ENCODE measurements around the gene PPP1R12B.
"Not testable (repeated sequence)": the region's sequence is repeated elsewhere in the genome, so short reads cannot be mapped to it uniquely, and the experiment has no call there.

PPP1R12B gene

DNA sequence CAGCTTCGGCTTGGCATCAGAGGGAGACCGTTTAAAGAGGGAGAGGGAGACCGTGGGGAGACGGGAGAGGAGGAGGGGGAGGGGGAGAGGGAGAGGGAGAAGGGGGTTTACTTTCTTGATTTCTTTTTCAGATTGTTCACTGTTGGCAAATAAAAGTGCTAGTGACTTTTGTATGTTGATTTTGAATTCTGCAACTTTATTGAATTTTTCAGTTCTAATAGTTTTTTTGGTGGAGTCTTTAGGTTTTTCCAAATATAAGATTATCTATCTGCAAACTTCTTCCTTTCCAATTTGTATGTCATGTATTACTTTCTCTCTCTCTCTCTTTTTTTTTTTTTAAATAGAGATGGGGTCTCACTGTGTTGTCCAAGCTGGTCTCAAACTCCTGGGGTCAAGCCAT is 104.0 kb downstream of the PPP1R12B start:
- no peak for DNase-seq (ENCODE audit: insufficient read length)
- no peak for TF ChIP-seq POLR2A (IDR thresholded peaks at IDR 0.05; ENCODE audit: low read depth, low read length)
- no peak for TF ChIP-seq TAF1 (IDR thresholded peaks at IDR 0.05; ENCODE audit: borderline replicate concordance, low read depth, low read length)
- no peak for TF ChIP-seq POLR2AphosphoS5 (IDR thresholded peaks at IDR 0.05; ENCODE audit: low read depth, low read length)
- FAIRE-seq: no peak

DNA sequence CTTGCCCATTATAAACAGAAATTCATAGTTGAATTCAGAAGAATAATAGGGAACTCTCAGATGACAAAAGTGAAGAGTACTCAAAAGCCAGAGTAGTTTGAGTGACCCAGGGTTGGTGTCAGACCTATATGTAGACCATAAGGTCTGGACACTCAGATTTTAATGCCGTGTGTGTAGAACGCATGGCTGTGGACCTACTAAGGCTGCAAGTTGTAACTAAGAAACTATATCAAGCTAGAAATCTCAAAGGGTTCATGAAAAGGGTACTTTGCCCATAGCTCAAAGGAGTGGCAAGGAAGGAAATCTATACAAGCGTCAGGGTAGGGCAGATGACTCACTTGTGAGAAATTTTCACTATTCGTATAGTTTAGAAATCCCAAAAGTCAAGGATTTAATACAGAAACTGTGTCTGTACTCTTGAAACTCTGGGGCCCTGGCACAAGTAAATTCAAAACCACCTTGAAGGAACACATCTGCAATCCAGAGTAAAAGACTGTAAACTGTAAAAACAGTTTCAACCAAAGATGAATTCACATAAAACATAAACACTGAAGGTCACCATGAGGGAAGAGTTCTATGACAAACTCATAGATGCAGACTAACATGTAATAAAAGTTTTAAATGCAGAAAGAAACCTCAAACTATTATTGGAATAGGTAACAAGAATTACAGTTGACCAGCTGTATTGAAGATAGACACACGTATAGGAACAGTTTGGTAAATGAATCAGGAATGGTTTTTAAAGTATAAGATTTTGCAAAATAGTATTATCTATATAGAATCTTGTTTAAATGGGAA is 108.1 kb downstream of the PPP1R12B start:
- not testable (repeated sequence) for FAIRE-seq; DNase-seq (ENCODE audit: insufficient read length)

DNA sequence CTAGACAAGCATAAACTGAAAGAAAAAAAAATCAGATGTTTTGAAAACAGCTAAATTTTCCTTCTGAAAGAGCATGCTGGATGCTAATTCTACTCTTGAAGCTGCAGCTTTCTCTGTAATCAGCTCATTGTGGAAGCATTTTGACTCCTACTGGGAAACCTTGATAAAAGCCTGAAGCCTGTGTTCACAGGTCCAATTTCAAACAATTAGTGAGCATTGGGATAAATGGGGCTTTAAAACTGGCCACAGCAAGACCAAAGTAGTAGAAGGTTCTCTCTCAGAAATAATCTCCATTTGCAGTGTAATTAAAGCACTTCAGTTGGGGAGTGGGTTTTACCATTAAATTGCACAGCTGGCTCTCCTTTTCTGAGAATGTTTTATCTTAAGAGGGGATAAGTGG is 110.2 kb downstream of the PPP1R12B start:
- not testable (repeated sequence) for FAIRE-seq

DNA sequence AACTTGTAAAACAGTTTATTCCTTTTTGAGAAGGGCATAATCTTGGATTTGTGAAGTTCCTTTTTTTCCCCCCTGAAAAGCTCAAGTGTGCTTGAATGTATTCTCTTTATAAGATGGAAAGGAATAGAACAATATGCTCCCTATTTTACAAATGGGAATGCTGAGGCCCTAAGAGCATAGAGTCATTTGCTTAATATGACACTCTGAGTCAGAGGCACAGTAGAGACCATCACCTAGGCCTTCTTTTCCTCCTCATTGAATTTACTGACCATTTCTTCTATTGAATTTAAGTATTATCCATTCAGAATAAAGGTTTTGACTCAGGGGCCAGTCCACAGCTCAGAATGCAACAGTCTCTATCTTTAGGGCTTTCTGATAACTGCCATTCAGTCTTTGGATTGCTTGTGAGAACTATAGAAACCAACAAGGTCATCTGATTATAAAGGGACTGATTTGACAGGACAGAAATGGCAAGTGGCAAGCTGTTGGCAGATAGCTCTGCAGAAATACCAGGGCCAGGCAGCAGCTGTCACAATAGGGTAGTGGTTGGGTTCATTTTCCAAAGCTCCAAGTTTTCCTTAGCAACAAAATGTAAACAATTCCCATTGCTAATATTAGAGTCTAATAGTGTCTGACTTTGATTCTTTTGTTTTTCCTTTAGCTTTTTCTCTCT is 111.1 kb downstream of the PPP1R12B start:
- not testable (repeated sequence) for FAIRE-seq; DNase-seq (ENCODE audit: insufficient read length)

More for the DNA sequence above, 110.2 kb downstream of the PPP1R12B start:
- not testable (repeated sequence) for DNase-seq (ENCODE audit: insufficient read length)

DNA sequence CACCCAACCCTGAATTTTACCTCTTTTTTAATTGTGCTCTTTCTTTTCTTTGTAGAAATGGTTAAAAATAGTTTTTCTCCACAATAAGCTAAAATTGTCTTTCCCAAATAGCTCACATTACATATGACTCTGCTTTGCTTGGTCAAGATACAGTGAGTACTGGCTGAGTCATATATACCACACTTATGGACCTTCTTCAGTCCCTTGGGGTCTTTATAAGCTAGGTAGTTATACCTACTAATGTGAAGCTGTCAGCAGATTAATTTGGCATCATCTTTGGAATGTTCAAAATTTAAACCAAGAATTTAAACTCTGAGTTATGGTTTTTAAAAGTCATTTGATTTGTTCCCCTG is 111.6 kb downstream of the PPP1R12B start:
- not testable (repeated sequence) for FAIRE-seq; DNase-seq (ENCODE audit: insufficient read length)

DNA sequence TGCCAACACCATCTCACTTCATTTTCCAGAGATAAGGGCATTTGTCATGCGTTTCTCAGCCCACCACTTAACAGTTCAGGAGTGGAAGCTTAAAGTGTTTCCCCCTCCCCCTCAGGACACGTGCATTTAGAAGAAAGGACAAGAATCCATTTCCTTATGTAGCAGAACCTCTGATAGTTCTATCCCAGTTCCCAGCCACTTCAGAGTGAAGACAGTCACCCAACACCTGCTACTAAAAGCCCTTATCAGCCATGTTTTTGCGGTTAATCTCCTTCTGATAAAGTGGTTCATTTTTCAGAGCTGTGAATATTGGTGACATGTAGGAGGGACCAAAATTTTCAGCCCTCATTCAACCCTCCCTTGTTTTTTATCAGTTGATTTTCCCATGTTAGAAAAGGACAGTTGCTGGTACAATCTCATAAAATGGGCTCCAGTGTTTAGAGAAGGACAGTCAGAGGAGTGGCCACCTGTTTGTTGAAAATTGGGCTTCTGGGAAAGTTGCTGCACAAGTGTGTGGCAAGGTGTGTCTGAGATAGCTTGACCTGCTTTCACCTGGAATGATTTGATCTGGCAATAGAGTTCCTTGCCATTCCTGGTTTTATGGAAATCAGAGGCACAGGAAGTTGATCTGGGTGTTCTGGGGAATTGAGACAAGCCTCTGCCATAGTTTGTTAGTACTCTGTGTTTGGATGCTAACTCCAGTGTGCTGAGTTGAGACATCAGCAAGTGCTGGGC is 114.0 kb downstream of the PPP1R12B start:
- FAIRE-seq: no peak
- DNase-seq (ENCODE audit: insufficient read length): no peak
- TF ChIP-seq POLR2AphosphoS5 (IDR thresholded peaks at IDR 0.05; ENCODE audit: low read depth, low read length): no peak
- TF ChIP-seq TAF1 (IDR thresholded peaks at IDR 0.05; ENCODE audit: borderline replicate concordance, low read depth, low read length): no peak
- no peak for TF ChIP-seq POLR2A (IDR thresholded peaks at IDR 0.05; ENCODE audit: low read depth, low read length)

DNA sequence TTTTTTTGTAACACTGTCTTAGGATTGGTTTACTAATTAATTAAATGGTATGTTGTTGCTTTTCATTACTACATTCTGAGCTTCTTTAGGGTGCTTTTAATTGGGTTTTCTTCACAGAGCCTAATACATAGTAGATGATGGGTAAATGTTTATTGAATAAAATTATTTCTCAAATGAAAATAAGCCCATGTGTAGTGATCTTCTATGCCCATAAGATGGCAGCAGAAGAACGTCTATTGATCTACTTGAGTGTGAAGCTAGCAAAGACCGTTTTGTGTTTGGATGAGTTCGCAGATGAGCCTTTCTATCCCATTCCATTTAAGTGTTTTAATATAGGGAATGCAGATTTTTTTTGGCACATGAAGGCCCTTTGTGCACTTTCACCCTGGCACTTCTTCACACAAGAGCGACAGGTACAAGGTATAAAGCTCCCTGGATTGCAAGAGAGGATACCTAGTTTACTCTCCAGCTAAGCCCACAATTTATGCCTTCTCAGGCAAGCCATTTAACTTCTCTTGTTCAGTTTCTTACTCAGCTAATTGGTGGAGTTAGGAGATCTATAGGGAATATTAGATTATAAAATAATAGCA is 115.7 kb downstream of the PPP1R12B start:
- peak; percentile 73 for FAIRE-seq
- not testable (repeated sequence) for DNase-seq (ENCODE audit: insufficient read length)

DNA sequence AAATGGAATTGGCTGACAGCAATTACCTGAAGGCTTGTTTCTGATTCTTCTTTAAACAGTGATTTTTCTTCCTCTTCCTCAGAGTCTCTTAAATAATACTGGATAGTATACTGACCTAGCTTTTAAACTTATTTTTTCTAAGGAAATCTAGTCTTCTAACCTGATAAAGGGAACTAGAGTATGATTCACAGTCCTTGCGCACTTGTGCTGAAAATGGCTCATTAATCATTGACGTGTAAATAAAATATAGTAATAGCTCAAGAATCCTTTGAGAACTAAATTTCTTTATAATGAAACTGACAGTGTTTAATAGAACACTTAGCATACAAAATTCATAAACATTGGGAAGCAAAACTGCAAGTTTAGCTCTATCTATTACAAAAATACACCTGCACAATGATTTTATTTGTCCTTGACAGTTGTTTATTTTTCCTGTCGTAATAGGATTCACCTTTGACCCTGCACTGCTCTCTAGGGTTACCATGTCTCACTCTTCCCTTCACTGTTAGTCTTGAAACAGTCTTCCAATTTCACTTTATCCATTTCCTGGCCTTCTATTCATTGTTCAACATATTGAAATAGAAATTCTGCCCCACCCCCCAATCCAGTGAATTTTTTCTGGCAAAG is 117.3 kb downstream of the PPP1R12B start:
- not testable (repeated sequence) for FAIRE-seq

DNA sequence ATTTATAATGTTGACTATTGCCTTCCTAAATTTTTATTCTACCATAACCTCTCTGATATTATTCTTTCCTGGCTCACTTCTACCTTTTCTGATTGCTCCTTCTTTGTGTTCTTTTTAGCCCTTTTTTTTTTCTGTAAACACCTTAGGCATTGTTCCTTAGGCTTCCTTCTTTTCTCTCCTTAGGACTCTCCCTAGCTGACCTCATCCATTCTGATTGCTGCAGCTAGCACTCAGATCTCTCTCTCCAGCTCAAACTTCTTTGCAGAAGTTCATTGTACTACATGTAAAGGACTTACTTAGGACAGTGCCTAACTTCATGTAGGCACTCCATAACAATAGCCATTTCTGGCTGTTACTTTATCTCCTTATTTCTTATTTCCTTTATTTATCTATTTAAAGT is 117.8 kb downstream of the PPP1R12B start:
- not testable (repeated sequence) for FAIRE-seq; DNase-seq (ENCODE audit: insufficient read length)

More for the DNA sequence above, 117.3 kb downstream of the PPP1R12B start:
- DNase-seq (ENCODE audit: insufficient read length): not testable (repeated sequence)

DNA sequence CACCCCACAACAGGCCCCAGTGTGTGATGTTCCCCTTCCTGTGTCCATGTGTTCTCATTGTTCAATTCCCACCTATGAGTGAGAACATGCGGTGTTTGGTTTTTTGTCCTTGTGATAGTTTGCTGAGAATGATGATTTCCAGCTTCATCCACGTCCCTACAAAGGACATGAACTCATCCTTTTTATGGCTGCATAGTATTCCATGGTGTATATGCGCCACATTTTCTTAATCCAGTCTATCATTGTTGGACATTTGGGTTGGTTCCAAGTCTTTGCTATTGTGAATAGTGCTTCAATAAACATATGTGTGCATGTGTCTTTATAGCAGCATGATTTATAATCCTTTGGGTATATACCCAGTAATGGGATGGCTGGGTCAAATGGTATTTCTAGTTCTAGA is 118.9 kb downstream of the PPP1R12B start:
- not testable (repeated sequence) for FAIRE-seq; DNase-seq (ENCODE audit: insufficient read length)

DNA sequence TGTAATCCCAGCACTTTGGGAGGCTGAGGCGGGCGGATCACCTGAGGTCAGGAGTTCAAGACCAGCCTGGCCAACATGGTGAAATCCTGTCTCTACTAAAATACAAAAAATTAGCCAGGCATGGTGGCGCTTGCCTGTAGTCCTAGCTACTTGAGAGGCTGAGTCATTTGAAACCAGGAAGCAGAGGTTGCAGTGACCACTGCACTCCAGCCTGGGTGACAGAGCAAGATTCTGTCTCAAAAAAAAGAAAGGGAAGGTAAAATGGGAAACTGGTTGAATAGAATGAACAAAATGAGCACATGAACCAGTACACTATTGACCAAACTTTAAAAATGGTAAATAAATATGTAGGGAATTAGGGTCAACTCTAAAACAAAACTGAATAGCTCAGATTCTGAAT is 120.2 kb downstream of the PPP1R12B start:
- not testable (repeated sequence) for FAIRE-seq; DNase-seq (ENCODE audit: insufficient read length)

DNA sequence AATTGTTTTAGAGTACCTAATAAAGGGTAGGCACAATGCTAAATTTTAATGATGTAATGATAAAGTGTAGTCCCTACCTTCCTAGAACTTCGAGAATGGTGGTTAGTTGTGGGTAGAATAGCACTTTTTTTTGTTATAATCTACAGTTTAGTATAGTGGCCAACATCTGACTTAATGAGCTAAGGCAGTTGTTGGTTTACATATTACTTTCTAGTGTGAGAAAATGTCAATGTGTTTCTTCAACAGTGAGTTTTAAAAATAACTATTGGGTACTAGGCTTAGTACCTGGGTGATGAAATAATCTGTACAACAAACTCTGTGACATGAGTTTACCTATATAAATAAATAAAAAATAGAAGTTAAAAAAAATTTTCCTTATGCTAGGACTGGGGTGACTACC is 120.6 kb downstream of the PPP1R12B start:
- DNase-seq (ENCODE audit: insufficient read length): not testable (repeated sequence)

DNA sequence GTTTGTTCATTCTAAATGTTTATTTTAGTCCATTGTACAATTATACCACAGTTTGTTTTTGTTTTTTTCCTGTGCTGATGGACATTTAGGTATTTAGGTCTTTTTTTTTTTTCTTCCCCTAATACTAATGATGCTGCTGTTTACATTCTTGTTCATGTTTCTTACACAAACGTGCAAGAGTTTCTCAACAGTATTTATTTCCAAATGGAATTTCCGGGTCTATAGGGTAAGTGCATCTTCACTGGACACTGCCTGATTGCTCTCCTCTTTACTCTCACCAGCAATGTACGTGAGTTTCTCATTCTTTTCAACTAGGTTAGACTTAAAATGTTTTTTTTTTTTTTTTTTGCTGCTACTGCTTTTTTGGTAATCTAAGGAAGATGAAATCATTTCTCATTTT is 122.7 kb downstream of the PPP1R12B start:
- FAIRE-seq: no peak
- no peak for DNase-seq (ENCODE audit: insufficient read length)
- TF ChIP-seq POLR2A (IDR thresholded peaks at IDR 0.05; ENCODE audit: low read depth, low read length): no peak
- no peak for TF ChIP-seq TAF1 (IDR thresholded peaks at IDR 0.05; ENCODE audit: borderline replicate concordance, low read depth, low read length)
- no peak for TF ChIP-seq POLR2AphosphoS5 (IDR thresholded peaks at IDR 0.05; ENCODE audit: low read depth, low read length)

More for the DNA sequence above, 120.6 kb downstream of the PPP1R12B start:
- peak; percentile 50 for FAIRE-seq

DNA sequence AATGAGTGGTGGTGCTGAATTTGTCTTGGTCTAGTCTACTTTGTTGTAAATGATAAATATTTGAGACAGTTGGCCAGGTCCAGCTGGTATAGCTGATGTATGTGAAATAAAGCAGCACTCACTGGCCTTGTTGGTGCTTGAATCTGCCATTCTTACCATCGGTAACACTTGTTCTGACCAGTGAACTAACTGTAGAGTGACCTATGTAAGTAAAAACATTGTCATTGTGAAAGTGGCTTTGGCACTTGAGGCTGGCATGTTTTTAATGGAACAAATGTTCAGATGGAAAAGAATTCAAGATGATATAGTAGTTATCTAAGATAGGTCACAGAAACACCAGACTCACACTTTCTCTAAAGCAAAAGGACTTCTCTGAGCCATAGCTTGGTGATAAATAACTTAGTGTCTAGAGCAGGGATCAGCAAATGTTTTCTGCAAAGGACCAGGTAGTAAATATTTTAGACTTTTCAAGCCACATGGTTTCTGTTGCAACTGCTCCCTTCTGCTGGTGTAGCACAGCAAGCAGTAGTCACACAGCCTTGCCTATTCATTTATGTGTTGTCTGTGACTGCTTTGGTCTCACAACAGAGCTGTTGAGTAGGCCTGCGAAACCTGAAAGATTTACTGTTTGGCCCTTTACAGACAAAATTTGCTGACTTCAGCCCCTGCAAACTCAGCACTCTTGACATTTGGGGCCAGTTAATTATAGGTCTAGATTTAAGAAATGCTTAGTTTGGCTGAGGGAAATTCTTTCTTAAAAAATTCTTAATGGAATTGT is 124.0 kb downstream of the PPP1R12B start:
- not testable (repeated sequence) for DNase-seq (ENCODE audit: insufficient read length); FAIRE-seq

DNA sequence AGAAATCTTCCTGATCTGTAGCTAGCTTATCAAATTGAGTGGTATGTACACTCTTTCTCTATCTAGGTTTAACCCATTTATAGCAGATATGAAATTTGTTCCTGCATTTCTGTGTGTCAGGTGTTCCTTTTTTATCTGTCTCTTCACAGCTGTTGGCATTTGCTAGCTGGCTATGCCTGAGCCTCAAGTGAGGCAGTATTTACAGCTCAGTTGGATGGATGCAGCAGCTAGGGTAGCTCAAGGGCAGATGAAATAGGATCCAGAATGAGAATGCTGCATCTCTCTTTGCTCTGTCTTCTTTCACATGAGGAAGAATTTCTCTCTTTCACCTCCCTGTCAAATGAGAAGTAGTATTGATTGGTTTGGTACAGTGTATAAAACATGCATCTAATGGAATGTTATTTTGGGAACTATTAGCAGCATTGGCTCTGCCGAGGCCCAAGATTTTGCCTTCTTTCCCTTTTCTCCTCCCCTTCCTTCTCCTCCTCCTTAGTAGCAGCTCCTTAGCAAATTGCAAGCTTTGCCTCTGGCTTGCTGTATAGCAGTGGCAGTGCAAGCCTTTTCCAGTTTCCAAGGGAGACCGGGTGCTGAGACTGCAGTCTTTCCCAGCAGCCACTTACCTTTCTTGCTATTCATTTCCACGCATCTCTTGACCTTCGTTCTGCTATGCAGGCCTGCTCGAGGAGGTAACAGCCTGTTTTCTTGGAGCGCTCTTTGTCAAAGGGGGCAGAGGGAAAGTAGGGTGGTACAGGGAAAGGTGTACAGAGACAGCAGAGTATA is 125.0 kb downstream of the PPP1R12B start:
- not testable (repeated sequence) for DNase-seq (ENCODE audit: insufficient read length); FAIRE-seq

DNA sequence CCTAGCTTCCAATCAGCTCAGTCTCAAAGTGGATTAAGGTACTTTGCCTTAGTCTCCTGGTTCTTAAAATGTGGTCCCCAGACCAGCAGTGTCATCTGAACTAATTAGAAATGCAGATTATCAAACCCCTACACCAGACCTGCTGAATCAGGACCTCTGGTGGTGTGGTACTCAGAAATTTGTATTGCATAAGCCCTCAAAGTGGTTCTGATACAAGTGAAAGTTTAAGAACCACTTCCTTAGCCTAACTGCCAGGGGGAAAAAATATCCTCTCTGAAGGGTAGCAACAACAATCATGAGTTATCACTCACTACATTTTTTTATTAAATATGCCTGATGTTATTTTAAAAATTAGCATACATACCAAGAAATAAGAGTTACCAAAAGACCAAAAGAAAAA is 131.2 kb downstream of the PPP1R12B start:
- not testable (repeated sequence) for DNase-seq (ENCODE audit: insufficient read length); FAIRE-seq

DNA sequence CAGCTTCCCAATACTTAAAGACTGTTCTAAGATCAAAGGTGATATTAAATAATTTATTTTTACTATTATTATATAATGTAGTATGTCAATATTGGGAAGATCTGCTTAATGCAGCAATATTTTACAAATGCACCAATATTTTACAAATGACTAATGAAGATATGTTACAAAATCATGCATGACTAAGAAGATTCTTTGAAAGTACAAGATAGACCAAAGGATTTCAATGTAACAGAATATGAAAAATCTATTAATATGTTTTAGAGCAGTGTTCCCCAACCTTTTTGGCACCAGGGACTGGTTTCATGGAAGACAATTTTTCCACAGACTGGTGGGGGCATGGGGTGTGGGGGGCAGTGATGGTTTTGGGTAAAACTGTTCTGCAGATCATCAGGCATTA is 132.1 kb downstream of the PPP1R12B start:
- DNase-seq (ENCODE audit: insufficient read length); FAIRE-seq: not testable (repeated sequence)

Measured in GM12892 (cell line).